ENCODE measurements around the gene ZFYVE28. TPM values are rescaled to one million over a fixed set of nuclear protein-coding genes. Genes with fewer than 3 reads are reported as not detected.

Gene ZFYVE28
- total and polyA plus RNA-seq, 2 of the 8 experiments (the other 6 are each of a cell fraction or from before 2014, with no cell fraction given) = 1.7 to 4.9 TPM

- TF ChIP-seq CHD7 (IDR thresholded peaks at IDR 0.05; ENCODE audit: insufficient replicate concordance, low read length) (no peak), ATF2 (IDR thresholded peaks at IDR 0.05; ENCODE audit: low read length) (no peak), GABPA (IDR thresholded peaks at IDR 0.05; ENCODE audit: borderline replicate concordance, insufficient read depth, low read length) (no peak)
Observed at GRCh38 chr4:2306773-2307410, 111.6 kb downstream of the ZFYVE28 start (continued).

Measured in H1 (cell line).